ENCODE measurements around the gene COL18A1.
"Not testable (repeated sequence)": the region's sequence is repeated elsewhere in the genome, so short reads cannot be mapped to it uniquely, and the experiment has no call there.

Gene COL18A1

DNA sequence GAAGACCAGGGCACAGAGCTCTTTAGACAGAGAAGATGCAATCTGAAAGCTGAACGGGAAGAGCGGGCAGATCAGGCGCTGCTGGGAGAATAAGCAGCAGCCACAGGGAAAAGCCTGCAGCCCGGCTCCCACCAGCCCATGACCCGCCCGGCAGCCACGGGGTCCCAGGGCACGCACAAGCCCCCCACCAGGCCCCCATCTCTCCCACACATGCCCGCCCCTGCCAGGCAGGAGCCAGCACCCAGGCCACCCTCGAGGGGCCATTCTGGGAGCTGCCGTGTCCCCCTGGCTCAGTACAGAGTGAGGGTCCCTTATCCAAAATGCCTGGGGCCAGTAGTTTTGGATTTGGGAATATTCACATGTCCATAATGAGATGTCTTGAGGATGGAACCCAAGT lies 120.9 kb downstream of the COL18A1 start:
- no peak overlapping the region for H3K4me3 ChIP-seq (ENCODE audit: low read length, poor library complexity, severe bottlenecking)
- peaks cover 52% of the 10 kb centered on the region; the same call in 1 of the 2 replicates for H3K36me3 ChIP-seq (ENCODE audit: insufficient read depth, low read length)
- no peaks in the 10 kb centered on the region for H4K20me1 ChIP-seq (ENCODE audit: insufficient read depth, low read length, poor library complexity, severe bottlenecking)
- H2AFZ ChIP-seq (ENCODE audit: low read length): no peak overlapping the region
- H3K79me2 ChIP-seq (ENCODE audit: insufficient read depth, low read length): no peaks in the 10 kb centered on the region
- H3K4me1 ChIP-seq (ENCODE audit: insufficient read depth, low read length, poor library complexity, severe bottlenecking): no peaks in the 10 kb centered on the region
- no peaks in the 10 kb centered on the region for H3K27me3 ChIP-seq (ENCODE audit: insufficient read depth, low read length, poor library complexity, severe bottlenecking)
- no peaks in the 10 kb centered on the region for H3F3A ChIP-seq (ENCODE audit: low read depth)
- no peak overlapping the region for H3K9ac ChIP-seq (ENCODE audit: low read depth, low read length, poor library complexity, severe bottlenecking)
- no peak for TF ChIP-seq EZH2phosphoT487 (IDR thresholded peaks at IDR 0.05; ENCODE audit: borderline replicate concordance)
- TF ChIP-seq, protein P1, sequence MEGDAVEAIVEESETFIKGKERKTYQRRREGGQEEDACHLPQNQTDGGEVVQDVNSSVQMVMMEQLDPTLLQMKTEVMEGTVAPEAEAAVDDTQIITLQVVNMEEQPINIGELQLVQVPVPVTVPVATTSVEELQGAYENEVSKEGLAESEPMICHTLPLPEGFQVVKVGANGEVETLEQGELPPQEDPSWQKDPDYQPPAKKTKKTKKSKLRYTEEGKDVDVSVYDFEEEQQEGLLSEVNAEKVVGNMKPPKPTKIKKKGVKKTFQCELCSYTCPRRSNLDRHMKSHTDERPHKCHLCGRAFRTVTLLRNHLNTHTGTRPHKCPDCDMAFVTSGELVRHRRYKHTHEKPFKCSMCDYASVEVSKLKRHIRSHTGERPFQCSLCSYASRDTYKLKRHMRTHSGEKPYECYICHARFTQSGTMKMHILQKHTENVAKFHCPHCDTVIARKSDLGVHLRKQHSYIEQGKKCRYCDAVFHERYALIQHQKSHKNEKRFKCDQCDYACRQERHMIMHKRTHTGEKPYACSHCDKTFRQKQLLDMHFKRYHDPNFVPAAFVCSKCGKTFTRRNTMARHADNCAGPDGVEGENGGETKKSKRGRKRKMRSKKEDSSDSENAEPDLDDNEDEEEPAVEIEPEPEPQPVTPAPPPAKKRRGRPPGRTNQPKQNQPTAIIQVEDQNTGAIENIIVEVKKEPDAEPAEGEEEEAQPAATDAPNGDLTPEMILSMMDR (conservative IDR thresholded peaks at IDR 0.05; ENCODE audit: low read length): no peak
- H3K9me3 ChIP-seq (ENCODE audit: insufficient read depth, low read depth, low read length): peaks cover 8% of the 10 kb centered on the region
- no peaks in the 10 kb centered on the region for H3K9me2 ChIP-seq (replicated peaks; ENCODE audit: low read depth, low read length)
- no peak overlapping the region for H3K4me2 ChIP-seq (ENCODE audit: low read depth, low read length, poor library complexity, severe bottlenecking)

- H3K36me3 ChIP-seq (ENCODE audit: insufficient read depth, low read length): peaks cover 55% of the 10 kb centered on the region; the same call in 1 of the 2 replicates
- H3K4me3 ChIP-seq (ENCODE audit: low read length, poor library complexity, severe bottlenecking); H3K9ac ChIP-seq (ENCODE audit: low read depth, low read length, poor library complexity, severe bottlenecking); H3K27me3 ChIP-seq (ENCODE audit: insufficient read depth, low read length, poor library complexity, severe bottlenecking); H3K4me2 ChIP-seq (ENCODE audit: low read depth, low read length, poor library complexity, severe bottlenecking); H3K9me2 ChIP-seq (replicated peaks; ENCODE audit: low read depth, low read length); H3K79me2 ChIP-seq (ENCODE audit: insufficient read depth, low read length); H3F3A ChIP-seq (ENCODE audit: low read depth); H3K9me3 ChIP-seq (ENCODE audit: insufficient read depth, low read depth, low read length); H3K4me1 ChIP-seq (ENCODE audit: insufficient read depth, low read length, poor library complexity, severe bottlenecking); H4K20me1 ChIP-seq (ENCODE audit: insufficient read depth, low read length, poor library complexity, severe bottlenecking); H2AFZ ChIP-seq (ENCODE audit: low read length): not testable (repeated sequence)
Measured at GRCh38 chr21:45527151-45527999, 122.4 kb downstream of the COL18A1 start.

DNA sequence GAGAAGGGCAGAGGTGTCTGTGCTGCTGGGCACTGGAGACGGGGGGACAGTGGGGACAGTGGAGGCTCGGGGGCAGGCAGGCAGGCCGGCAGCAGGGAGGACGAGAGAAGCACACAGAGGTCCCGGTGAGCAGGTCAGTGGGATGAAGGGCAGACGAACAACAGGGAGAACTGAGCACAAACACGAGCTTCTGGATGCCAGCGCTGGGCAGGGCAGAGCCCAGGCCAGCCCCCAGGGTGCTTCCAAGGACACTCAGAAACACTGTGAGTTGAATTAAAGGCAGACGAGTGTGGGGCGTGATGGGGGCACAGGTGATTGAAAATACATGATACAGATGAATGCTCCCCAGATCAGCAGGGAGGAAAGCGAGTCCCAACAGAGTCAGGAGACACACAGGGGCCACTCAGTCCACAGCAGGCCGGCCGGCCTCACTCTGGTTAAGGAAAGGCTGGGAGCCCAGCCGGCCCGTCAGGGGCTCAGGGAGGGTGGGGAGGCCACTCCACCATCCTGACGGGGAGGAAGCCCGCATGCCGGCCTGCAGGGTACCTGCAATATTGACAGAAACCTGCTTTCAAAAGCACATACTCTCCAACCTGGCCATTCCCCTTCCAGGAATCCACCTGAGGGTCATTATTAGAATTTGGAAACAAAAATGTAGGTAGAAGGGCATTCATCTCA lies 123.2 kb downstream of the COL18A1 start:
- Histone ChIP-seq H3K9ac (ENCODE audit: low read depth, low read length, poor library complexity, severe bottlenecking) (no peak overlapping the region), H3K9me3 (ENCODE audit: insufficient read depth, low read depth, low read length) (no peaks in the 10 kb centered on the region), H3F3A (ENCODE audit: low read depth) (no peaks in the 10 kb centered on the region), H4K20me1 (ENCODE audit: insufficient read depth, low read length, poor library complexity, severe bottlenecking) (no peaks in the 10 kb centered on the region), H3K4me1 (ENCODE audit: insufficient read depth, low read length, poor library complexity, severe bottlenecking) (peaks cover 6% of the 10 kb centered on the region), H3K27me3 (ENCODE audit: insufficient read depth, low read length, poor library complexity, severe bottlenecking) (no peaks in the 10 kb centered on the region), H2AFZ (ENCODE audit: low read length) (no peak overlapping the region), H3K9me2 (replicated peaks; ENCODE audit: low read depth, low read length) (no peaks in the 10 kb centered on the region), H3K79me2 (ENCODE audit: insufficient read depth, low read length) (peaks cover 1% of the 10 kb centered on the region; the same call in 1 of the 2 replicates), H3K4me3 (ENCODE audit: low read length, poor library complexity, severe bottlenecking) (no peak overlapping the region), H3K36me3 (ENCODE audit: insufficient read depth, low read length) (peaks cover 52% of the 10 kb centered on the region; the same call in 1 of the 2 replicates), H3K4me2 (ENCODE audit: low read depth, low read length, poor library complexity, severe bottlenecking) (no peak overlapping the region)
- TF ChIP-seq, protein P1 (conservative IDR thresholded peaks at IDR 0.05; ENCODE audit: low read length): no peak
- no peak for TF ChIP-seq EZH2phosphoT487 (IDR thresholded peaks at IDR 0.05; ENCODE audit: borderline replicate concordance)

All from Loucy (cell line).